SK-N-SH (cell line): ENCODE data around the gene SPDYC.

Experiments used
- CHD2 ChIP-seq: fragments of 150-350 bp; IDR thresholded peaks from 2 replicates; pipeline ENCODE4 v1.6.1; 2018; ENCODE audit warnings: low read length; ENCODE audit not compliant: partially characterized antibody
- CTCF ChIP-seq: fragments of 200-600 bp; sonication (generic); IDR thresholded peaks from 2 replicates; pipeline ENCODE4 v1.6.1; 2017; ENCODE audit warnings: antibody characterized with exemption, mild to moderate bottlenecking, moderate library complexity
- MXI1 ChIP-seq: IDR thresholded peaks from 2 replicates; pipeline ENCODE4 v1.6.1; 2012; ENCODE audit warnings: mild to moderate bottlenecking, low read depth, low read length, improper control_type of control experiment
- SMC3 ChIP-seq: IDR thresholded peaks from 2 replicates; pipeline ENCODE4 v1.6.1; 2012; ENCODE audit warnings: low read depth, low read length, improper control_type of control experiment
- TF ChIP-seq, protein P1 (sequence below): IDR thresholded peaks from 2 replicates; pipeline ENCODE4 v1.4.0; 2012; ENCODE audit warnings: low read depth

DNA sequence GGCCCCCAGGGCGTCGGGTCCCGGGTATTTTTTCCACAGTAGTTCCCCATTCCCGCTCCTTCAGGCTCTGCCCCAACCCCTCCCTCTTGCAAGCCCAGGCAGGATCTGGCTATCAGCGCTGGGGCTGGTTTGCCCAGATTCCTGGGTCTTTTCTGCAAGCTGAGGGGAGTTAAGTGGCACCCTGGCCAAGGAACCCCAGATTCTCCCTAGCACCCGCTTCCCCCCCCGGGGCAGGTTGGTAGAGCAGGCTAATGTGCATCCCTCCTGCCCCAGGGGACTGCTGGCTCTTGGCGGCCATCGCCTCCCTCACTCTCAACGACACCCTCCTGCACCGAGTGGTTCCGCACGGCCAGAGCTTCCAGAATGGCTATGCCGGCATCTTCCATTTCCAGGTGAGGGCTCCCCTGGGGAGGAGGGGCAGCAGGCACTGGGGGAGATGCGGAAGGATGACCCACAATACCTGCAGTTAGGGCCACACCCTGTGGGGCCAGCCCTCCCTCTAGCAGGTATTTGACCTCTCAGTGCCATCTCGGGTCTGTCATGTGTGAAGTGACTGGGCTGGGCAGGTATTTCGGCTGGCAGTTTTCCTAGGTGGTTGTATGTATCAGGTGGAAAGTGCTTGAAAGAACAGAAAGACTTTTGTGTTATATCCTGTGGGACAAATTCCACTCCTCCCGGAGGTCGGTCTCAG lies 13.3 kb downstream of the SPDYC start:
- no peak for TF ChIP-seq CHD2
- TF ChIP-seq CTCF, result no peak
- TF ChIP-seq, protein P1, sequence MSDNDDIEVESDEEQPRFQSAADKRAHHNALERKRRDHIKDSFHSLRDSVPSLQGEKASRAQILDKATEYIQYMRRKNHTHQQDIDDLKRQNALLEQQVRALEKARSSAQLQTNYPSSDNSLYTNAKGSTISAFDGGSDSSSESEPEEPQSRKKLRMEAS, result no peak
- TF ChIP-seq MXI1, result no peak
- no peak for TF ChIP-seq SMC3
